Stimulated activated CD8-positive, alpha-beta memory T cell treated with anti-CD3 and anti-CD28 coated beads, Interleukin-4, amount 100 ng/mL, for 48 hours (primary cell): Measurements from ENCODE around the gene G6PD.
"Not testable (repeated sequence)": the region's sequence is repeated elsewhere in the genome, so short reads cannot be mapped to it uniquely, and the experiment has no call there.

ENCODE experiments used
- DNase-seq: peaks from one replicate; pipeline ENCODE4 v3.0.0-alpha.2; 2020

G6PD gene

DNA sequence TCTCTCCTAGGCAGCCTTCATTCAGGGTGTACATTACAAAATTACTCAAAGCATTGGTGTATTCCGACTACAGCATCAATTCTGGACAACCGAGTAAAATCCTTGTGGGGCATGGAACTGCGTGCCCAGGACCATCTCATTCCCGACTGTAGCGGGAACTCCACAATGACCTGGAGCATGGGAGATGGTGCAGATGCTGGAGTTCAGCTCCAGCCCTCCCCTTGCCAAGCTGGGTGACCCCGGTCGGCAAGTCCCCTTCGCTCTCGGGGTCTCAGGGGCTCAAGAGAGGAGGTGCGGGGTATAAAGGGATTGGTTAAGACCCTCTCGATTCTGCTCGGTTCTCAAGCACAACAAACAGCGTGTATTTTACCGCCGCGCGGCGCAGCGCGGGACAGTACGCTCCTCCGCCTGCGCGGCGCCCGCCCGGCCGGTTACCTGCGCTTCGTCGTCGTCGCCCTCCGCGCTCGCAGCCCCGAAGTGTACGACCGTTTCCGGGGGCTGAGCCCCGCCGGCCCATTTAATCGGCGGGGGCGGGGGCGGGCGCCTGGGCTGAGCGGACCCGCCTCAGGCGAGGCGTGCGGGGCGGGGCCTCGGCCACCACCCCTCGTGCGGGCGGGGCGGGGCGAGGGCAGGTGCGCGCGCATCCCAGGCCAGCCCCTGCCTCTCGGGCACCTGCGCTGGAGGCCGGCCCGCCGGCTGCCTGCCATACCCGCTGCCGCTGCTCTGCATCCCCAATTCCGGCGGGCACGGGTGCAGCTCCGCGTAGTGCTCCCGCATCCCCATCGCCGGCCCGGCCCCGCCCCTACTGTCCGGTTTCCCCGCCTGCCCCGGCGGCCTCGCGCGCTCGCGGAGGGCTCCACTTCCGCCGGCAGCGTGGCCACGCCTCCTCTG, at the start of gene G6PD:
TSS of gene G6PD (minus strand) at position 493 of the 891 bp plus-strand sequence. CDS start 691 bp downstream, outside the sequence.
- peak; percentile 83 for DNase-seq

DNA sequence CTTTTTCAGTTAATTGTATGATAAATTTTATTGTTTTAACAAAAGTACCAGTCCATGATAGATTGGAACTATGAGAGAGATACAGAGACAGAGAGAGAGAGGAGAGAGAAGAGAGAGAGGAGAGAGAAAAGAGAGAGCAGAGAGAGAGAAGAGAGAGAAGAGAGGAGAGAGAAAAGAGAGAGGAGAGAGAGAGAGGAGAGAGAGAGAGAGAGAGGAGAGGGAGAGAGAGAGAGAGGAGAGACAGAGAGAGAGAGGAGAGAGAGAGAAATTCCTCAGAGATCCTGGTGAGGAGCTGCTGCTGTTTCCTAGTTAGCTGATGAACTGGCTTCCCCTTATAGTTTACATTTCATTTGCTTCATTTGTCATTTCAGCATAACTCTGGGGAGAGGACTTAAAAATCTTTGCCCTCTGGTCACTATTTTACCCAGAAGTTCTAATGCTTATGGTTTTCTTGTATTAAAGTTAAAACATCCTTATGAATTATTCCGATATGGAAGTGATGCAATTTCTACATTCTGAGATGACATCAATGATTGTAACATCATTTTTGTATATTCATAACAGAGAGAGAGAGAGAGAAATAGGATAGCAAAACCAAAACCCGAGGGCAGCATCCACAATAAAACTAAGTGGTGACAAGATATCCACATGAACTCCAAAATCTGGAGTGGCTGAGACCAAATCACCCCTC, 49.1 kb upstream of the G6PD start:
- no peak for DNase-seq

DNA sequence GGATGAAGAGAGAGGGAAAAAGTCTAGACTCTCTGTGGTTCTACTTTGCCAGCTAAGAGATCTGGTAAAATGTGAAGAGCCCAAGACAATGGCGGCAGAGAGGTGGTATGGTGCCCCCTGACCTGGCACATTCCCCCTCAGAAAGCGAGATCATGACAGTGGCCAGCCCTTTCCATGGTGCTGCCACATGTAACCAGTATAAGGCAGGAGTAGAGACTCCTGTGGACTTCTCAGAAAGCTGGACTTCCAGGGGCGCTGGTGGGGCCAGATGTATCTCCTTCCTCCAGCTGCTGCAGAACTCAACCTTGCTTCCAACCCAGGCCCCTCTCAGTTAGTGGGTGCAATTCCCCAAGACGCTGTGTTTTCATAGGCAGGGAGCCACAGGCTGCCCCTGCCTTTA, 47.8 kb upstream of the G6PD start:
- no peak for DNase-seq

DNA sequence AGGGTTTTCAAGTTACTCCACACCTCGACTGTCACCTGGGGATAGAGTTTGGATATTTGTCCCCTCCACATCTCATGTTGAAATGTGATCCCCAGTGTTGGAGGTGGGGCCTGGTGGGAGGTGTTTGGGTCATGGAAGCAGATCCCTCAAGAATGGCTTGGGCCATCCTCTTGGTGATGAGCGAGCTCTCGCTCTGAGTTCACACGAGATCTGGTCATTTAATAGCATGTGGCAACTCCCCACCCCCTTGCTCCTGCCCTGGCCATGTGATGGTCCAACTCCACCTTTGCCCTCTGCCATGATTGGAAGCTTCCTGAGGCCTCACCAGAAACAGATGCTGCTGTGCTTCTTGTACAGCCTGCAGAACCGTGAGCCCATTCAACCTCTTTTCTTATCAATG, 46.6 kb upstream of the G6PD start:
- no peak for DNase-seq

DNA sequence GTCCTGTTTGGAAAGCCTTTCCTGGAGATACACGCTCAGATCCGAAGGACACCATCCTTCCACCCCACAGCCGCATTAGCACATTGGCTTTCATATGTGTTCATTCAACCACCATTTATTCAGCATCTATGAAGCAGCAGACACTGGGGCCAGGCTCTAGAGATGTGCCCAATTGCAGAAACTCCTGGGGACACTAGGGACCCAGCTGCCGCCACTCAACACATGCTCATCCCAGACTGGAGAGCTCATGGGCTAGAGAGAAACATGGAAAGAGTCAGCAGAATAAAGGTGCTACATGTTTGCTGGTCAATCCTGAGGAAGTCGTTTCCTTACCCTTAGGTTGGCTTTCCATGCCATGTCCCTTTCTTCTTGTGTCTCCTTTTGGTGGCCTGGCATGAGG, 45.9 kb upstream of the G6PD start:
- DNase-seq, result no peak

DNA sequence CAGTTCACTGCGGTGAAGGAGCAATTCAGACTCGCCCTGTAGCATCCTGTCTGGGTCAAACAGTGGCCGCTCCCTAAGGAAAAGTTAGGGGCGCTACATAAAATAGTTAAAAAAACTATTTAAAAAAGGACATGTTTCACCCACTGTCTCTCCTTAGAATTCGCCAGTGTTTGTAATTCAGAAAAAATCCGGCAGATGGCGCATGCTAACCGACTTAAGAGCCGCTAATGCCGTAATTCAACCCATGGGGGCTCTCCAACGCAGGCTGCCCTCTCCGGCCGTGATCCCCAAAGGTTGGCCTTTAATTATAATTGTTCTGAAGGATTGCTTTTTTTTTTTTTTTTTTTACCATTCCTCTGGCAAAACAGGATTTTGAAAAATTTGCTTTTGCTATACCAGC, 43.8 kb upstream of the G6PD start:
- DNase-seq, result not testable (repeated sequence)

DNA sequence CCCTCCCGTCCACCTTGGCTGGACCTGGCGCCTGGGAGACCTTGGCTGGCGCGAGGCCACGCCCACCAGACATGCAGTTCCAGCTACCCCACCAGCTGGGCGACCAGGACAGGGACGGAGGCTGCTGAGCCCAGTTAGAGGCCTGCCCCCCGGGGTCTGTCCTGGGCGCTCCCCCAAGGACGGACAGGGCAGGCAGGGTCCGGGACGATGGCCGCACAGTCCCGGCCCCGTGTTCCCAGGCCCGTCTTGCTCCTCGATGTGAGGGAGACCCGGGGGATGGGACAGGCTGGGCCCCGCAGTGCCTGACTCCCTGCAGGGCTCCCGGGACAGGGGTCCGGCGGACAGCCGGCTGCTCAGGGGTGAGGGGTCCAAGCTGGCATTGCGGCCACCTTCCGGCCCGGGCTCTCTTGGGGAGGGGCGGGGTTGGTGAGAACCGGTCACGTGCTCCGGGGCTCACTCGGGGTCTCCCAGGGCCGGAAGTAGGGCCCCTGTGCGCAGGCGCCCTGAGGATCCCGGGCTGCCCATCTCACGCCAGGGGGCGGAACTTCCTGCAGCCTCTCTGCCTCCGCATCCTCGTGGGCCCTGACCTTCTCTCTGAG, 38.0 kb upstream of the G6PD start, which contains the start of gene CTAG1A:
TSS of gene CTAG1A (plus strand) at position 549 of the 599 bp plus-strand sequence. CDS start 74 bp downstream, outside the sequence.
- not testable (repeated sequence) for DNase-seq

DNA sequence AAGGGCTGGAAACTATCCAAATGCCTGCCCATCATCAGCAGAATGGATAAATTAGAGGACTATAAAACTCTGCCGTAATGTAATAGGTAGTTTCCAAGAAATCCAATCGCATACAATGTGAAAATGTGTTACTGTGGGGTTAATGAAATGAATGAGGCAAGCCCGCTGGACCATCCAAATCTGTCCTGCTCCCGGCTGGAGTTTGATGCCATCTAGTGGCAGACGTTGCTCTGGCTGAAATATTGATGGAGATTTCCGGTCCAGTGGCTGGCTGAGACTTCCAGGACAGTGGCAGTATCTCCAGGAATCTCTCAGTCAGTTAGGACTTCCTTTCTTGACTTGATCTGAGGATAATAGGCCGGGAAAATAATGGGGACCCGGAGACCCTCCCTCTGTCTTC, 36.3 kb upstream of the G6PD start:
- not testable (repeated sequence) for DNase-seq

DNA sequence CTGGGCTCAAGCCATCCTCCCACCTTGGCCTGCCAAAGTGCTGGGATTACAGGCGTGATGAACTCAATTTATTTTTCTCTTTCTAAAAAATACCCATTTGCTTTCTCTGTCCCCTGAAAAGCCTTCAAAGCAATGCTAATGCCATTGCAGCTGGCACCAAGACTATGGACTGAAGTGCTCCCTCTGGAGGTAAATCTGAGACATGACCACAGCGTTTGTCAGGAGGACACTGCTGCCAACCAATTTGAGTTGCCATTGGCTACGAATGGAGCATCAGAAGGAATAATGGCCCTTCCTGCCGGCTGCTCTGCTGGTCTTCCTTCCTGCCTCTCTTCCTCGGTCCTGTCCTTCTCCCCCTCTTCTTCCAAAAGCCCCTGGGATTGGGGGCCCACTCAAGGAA, 28.4 kb upstream of the G6PD start:
- not testable (repeated sequence) for DNase-seq

DNA sequence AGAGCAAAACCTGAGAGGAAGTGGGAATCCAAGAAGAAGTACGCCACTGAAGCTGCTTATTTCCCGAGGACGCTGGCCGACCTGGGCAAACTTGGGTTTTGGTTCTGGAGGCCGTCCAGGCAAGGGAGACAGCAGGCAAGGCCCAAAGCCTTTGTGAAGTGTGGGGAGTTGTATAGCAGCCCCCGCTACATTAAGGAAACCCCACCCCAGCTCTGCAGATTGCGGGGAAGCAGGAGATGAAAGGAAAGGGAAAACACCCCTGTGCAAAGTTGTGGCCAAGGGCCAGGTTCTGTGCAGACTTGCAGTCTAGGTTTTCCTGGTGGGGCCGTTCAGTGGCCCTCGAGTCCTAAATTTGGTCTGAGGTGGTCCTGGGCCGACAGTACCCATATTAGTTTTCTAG, 26.4 kb upstream of the G6PD start:
- not testable (repeated sequence) for DNase-seq

DNA sequence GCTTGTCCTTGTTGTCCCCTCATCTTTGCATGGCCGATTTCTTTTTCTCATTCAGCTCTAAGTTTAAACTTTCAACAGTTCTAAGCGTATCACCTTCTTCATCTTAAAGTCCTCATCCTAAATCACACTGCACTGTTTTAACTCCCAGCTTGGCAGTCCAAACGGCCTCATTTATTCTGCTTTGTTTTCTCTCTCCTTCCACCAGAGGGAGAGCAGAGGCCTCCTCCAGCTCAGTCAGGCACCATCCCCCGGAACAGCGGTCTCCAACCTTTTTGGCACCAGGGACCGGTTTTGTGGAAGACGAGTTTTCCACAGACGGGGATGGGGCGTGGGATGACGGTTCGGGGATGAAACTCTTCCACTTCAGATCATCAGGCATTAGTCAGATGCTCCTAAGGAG, 23.7 kb upstream of the G6PD start:
- DNase-seq, result not testable (repeated sequence)

DNA sequence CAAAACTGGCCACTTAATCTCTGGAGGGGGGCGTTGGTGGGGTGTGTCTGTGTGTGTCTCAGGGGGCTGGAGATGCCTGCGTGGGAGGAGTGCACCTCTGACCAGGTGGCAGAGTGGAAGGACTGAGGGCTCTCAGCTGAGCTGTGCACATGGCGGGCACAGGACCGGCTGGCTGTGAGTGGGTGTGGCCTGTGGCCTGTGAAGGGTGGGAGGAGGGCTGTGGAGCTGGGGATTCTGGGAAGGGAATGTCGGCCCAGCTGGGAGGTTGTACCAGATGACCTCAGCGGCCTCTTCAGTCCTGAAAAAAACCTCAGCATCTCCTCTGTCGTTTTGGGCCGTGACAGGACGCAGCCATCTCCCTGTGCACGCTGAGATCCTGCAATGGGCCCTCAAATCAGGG, 15.6 kb upstream of the G6PD start:
- DNase-seq, result not testable (repeated sequence)

DNA sequence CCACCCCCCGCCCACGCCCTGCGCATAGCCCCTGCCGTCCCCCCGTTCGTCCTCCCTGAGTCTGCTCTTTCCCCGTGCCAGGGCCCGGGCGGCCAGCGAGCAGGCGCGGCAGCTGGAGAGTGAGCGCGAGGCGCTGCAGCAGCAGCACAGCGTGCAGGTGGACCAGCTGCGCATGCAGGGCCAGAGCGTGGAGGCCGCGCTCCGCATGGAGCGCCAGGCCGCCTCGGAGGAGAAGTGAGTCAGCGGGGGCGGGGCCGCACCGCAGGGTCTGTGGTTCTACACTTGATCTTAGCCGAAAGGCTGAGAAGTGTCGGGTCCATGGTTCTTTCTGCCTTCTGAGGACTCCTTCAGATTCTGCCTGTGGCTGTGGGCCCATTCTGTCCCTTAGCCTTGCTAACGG, 13.7 kb upstream of the G6PD start:
- DNase-seq, result not testable (repeated sequence)

DNA sequence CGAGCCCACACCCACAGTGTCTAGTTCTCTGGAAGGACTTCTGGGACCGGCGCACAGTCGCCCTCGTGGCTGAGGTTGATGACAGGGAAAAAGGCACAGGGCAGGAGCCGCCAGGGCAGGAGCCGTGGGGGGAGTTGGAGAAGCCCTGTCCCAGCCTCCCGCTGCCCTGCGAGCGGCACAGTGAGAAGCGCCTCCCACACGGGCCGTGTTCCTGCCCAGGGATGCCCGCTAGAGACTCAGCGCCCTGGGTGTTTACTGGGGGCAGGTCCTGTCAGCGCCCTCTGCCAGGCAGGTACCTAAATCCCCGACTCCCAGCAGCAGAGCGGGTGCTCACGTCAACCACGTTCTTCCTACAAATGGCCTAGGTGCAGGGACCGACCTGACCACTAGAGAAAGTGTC, 12.2 kb upstream of the G6PD start:
- DNase-seq, result not testable (repeated sequence)

DNA sequence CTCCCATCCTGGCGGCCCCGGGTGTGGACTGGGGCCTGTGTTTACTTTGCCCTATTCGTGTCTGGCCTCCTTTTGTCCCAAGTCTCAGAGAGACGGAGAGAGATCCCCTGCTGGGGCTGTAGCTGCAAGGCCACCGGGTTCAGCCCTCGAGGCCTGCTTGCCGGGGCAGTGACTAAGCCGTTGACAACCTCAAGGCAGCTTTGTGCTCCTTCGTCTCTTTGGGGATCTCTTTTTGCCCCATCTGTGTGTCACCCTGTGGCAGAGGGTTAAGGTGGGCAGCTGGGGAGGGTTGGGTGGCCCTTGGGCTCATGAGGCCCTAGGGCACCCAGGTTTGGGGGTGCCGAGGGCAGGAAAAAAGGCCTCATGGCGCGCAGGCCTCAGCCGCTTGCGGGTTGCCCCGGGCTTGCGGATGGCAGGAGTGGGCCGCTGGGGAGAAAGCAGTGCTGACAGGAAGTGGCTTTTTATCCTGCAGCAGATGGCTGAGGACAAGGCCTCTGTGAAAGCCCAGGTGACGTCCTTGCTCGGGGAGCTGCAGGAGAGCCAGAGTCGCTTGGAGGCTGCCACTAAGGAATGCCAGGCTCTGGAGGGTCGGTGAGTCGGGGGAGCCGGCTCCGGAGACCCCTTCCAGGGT, 11.5 kb upstream of the G6PD start:
- not testable (repeated sequence) for DNase-seq

DNA sequence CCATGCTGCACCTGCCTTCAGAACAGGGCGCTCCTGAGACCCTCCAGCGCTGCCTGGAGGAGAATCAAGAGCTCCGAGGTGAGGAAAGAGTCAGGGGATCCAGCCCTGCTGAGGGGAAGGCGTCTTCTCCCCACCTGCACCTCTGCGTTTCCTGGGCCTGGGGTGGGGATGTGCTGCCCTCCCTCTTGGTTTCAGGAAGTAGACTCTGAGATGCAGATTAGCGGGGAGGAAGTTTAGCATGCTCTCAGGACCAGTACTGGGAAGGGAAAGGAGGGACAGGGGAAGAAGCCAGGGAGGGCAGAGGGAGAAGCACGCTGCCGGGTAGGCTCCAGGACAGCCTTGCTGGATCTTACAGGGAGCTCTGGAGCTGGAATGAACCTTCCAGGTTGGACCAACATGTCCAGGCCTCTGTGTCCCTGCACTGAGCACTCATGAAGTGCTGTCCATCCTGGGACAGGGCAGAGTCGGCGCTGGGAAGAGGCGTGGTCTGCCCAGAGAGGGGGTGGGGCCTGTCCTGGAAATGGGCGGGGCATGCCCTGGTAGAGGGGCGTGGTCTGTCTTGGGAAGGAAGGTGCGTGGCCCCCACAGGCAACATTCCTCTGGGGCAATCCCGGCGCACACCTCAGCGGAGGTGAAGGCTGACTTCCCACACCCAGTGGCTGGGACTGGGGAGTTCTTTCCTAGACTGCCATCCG, 5.6 kb upstream of the G6PD start:
- DNase-seq, result not testable (repeated sequence)

DNA sequence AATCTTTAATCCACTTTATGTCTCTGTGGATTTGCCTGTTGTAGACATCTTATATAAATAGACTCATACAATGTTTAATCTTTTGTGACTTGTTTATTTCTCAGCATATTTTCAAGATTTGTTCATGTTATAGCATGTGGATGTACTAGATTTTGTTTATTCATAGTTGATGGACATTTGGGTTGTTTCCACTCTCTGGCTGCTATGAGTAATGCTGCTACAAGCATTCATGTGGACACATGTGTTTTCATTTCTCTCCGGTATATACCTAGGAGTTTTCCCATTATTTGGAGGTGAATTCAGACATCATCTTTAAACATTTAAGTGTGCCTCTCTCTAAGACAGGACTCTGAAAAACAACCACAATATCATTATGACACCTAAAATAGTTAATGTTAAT, 3.1 kb upstream of the G6PD start:
- no peak for DNase-seq

DNA sequence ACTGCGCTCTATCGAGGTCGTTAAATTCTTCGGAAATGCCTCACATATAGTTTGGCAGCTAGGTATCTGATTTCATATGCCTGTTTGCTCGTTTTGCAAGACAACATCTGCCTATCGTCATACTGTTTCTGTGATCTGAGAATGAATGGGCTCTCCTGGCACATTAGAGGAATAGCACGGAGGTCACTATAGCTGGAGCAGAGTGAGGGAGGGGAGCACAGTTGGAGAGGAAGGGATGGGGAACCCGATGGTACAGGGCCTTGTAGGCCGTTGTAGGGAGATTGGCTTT, 1.3 kb upstream of the G6PD start:
- no peak for DNase-seq

DNA sequence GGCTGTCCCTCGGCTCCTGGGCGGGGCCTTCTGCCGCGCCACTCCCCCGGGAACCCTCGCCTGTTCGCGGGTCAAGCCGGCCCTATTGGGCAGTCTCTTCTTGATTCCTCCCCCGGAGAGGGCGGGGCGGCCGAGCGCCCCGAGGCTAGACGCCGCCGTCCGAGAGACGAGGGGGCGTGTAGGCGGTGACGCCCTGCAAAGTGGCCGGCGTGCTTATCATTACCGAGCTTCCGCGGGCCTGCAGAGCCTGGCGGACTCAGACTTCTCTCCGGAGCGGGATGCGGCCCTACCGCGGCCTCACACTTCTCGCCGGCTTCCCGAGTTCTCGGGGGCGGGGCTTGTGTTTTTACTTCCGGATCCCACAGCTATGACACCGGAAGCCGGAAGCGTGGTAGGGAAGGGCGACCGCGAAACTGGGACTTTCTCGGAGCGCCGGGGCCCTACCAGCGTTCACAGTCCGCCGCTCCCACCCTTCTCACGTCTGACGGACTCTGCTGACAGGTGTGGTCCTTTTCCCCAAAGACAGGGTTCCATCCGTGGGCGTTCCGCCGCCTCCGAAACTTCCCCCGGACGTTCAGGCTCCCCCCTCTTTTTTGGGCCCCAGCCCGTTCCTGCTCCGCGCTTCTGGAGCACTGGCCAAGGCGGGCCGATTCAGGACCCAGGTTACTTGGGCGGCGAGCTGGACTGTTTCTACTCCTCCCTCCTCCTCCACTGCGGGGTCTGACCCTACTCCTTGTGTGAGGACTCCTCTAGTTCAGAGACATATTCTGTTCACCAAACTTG, 790 bp upstream of the G6PD start, which contains the start of gene IKBKG:
TSS of gene IKBKG (plus strand) at position 376 of the 783 bp plus-strand sequence. CDS start 4,383 bp downstream, outside the sequence.
- DNase-seq, result peak; percentile 90

DNA sequence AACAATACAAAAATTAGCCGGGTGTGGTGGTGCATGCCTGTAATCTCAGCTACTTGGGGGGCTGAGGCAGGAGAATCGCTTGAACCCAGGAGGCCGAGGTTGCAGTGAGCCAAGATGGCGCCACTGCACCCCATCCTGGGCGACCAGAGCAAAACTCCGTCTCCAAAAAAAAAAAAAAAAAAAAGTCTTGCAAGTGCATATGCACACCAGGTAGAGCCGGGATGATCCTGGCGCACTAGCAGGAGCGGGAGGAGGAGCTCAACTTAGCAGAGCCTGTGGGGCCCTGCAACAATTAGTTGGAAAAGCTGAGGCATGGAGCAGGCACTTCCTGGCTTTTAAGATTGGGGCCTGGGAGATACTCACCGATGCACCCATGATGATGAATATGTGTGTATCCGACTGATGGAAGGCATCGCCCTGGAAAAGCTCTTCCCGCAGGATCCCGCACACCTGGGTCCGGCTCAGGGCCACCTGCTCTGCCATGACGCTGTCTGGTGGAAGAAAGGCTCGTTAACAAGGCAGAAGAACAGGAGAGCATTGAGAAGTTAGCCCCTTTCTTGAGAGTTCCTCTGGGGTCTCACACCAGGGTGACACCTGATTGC, 872 bp downstream of the G6PD start:
- no peak for DNase-seq

DNA sequence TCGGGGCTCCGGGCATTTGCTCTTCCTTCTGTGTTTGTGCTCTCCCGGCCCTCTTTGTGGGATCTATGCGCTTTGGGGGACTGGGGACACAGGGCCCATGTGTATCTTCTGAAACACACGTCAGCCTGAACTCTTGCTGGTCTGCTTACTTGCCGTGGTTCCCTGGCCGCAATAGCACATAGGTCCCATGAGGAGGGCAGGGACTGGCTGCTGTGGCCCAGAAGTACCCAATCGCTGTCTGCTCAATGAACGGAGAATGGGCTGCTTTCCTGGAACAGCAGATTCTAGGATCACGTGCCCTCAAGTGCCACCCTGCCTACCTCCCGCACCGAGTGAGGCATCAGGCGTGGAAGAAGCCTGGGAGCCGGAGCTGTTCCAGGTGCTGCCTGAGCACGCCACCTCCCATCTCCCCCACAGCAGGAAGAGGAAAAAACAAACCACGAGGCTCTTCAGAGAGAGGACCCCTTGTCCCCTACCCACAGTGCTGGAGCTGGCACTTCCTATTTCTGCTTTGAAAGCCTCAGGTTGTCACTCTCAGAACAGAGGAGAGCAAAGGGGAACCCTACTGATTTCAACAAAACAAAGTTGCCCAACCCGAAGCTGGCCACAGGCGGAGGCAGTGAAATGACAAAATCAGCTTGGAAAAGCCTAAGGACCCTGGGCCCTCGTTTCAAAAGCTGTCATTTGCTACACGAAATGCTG, 3.8 kb downstream of the G6PD start:
- DNase-seq, result peak; percentile 56
